HepG2 (cell line): Measurements from ENCODE around the gene UBE2H.

Experiments
- CTCF ChIP-seq: sonication (generic); formaldehyde crosslinking; IDR thresholded peaks from 2 replicates; pipeline ENCODE4 v1.5.0; 2020; ENCODE audit warnings: mild to moderate bottlenecking, missing genetic modification reagents, moderate library complexity
- MEF2D ChIP-seq: sonication (generic); formaldehyde crosslinking; IDR thresholded peaks from 2 replicates; pipeline ENCODE4 v1.5.1; 2020; ENCODE audit warnings: mild to moderate bottlenecking, missing genetic modification reagents
- NFIB ChIP-seq: sonication (generic); formaldehyde crosslinking; IDR thresholded peaks from 2 replicates; pipeline ENCODE4 v1.9.0; 2021; ENCODE audit warnings: missing genetic modification reagents, mild to moderate bottlenecking, borderline replicate concordance
- POLR2AphosphoS2 ChIP-seq: IDR thresholded peaks from 2 replicates; pipeline ENCODE4 v1.6.1; 2011; ENCODE audit warnings: low read depth, low read length, improper control_type of control experiment
- SMARCE1 ChIP-seq: fragments of 450-650 bp; IDR thresholded peaks from 2 replicates; pipeline ENCODE4 v1.6.1; 2017; ENCODE audit warnings: borderline replicate concordance
- ZNF207 ChIP-seq: fragments of 450-650 bp; IDR thresholded peaks from 2 replicates; pipeline ENCODE4 v1.6.1; 2016; ENCODE audit warnings: antibody characterized with exemption, borderline replicate concordance
- TF ChIP-seq, protein P1 (sequence below): sonication (generic); formaldehyde crosslinking; IDR thresholded peaks from 2 replicates; pipeline ENCODE4 v1.4.0; 2020; ENCODE audit warnings: missing genetic modification reagents
- TF ChIP-seq, protein P2 (sequence below), 2 experiments: IDR thresholded peaks; 2 replicates each; pipeline ENCODE4 v1.6.1; 2011 to 2012; ENCODE audit warnings: low read length in 2 of 2, borderline replicate concordance in 1 of 2, low read depth in 1 of 2, mild to moderate bottlenecking in 1 of 2, moderate library complexity in 1 of 2
- TF ChIP-seq, protein P3 (sequence below): sonication (generic); formaldehyde crosslinking; IDR thresholded peaks from 2 replicates; pipeline ENCODE4 v1.5.1; 2020; ENCODE audit warnings: mild to moderate bottlenecking, missing genetic modification reagents

- TF ChIP-seq MEF2D (CRISPR knock-in tag) (no peak), CTCF (CRISPR knock-in tag) (no peak), SMARCE1 (no peak), ZNF207 (no peak), NFIB (CRISPR knock-in tag) (no peak), POLR2AphosphoS2 (no peak)
- TF ChIP-seq, protein P1, sequence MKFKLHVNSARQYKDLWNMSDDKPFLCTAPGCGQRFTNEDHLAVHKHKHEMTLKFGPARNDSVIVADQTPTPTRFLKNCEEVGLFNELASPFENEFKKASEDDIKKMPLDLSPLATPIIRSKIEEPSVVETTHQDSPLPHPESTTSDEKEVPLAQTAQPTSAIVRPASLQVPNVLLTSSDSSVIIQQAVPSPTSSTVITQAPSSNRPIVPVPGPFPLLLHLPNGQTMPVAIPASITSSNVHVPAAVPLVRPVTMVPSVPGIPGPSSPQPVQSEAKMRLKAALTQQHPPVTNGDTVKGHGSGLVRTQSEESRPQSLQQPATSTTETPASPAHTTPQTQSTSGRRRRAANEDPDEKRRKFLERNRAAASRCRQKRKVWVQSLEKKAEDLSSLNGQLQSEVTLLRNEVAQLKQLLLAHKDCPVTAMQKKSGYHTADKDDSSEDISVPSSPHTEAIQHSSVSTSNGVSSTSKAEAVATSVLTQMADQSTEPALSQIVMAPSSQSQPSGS (CRISPR knock-in tag) = no peak
- TF ChIP-seq, protein P2, sequence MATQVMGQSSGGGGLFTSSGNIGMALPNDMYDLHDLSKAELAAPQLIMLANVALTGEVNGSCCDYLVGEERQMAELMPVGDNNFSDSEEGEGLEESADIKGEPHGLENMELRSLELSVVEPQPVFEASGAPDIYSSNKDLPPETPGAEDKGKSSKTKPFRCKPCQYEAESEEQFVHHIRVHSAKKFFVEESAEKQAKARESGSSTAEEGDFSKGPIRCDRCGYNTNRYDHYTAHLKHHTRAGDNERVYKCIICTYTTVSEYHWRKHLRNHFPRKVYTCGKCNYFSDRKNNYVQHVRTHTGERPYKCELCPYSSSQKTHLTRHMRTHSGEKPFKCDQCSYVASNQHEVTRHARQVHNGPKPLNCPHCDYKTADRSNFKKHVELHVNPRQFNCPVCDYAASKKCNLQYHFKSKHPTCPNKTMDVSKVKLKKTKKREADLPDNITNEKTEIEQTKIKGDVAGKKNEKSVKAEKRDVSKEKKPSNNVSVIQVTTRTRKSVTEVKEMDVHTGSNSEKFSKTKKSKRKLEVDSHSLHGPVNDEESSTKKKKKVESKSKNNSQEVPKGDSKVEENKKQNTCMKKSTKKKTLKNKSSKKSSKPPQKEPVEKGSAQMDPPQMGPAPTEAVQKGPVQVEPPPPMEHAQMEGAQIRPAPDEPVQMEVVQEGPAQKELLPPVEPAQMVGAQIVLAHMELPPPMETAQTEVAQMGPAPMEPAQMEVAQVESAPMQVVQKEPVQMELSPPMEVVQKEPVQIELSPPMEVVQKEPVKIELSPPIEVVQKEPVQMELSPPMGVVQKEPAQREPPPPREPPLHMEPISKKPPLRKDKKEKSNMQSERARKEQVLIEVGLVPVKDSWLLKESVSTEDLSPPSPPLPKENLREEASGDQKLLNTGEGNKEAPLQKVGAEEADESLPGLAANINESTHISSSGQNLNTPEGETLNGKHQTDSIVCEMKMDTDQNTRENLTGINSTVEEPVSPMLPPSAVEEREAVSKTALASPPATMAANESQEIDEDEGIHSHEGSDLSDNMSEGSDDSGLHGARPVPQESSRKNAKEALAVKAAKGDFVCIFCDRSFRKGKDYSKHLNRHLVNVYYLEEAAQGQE (IDR thresholded peaks at IDR 0.05; ENCODE audit: borderline replicate concordance in 1 of 2, low read depth in 1 of 2, low read length in 2 of 2) = no peak
- TF ChIP-seq, protein P3, sequence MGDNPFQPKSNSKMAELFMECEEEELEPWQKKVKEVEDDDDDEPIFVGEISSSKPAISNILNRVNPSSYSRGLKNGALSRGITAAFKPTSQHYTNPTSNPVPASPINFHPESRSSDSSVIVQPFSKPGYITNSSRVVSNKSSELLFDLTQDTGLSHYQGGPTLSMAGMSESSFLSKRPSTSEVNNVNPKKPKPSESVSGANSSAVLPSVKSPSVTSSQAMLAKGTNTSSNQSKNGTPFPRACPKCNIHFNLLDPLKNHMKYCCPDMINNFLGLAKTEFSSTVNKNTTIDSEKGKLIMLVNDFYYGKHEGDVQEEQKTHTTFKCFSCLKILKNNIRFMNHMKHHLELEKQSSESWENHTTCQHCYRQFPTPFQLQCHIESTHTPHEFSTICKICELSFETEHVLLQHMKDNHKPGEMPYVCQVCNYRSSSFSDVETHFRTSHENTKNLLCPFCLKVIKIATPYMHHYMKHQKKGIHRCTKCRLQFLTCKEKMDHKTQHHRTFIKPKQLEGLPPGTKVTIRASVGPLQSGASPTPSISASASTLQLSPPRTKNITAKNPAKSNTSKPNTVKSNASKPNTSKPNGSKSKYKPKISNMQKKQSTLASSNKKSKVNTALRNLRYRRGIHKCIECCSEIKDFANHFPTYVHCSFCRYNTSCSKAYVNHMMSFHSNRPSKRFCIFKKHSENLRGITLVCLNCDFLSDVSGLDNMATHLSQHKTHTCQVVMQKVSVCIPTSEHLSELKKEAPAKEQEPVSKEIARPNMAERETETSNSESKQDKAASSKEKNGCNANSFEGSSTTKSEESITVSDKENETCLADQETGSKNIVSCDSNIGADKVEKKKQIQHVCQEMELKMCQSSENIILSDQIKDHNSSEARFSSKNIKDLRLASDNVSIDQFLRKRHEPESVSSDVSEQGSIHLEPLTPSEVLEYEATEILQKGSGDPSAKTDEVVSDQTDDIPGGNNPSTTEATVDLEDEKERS (CRISPR knock-in tag) = no peak
Measured at GRCh38 chr7:129831424-129832058, 121.2 kb downstream of the UBE2H start.
